Lung (tissue), 12 donors: ENCODE data around the gene STRN3. TPM values are rescaled to one million over a fixed set of nuclear protein-coding genes. Genes with fewer than 3 reads are reported as not detected.
A peak's percentile ranks its signal among the peaks of the same experiment; 100 is the strongest.

Source experiments
- ATAC-seq: fragments of 200-7000 bp; cut with Tn5 transposase; one replicate; pipeline ENCODE4 v1.9.1; 2020; ENCODE audit warnings: moderate number of reproducible peaks; ENCODE audit not compliant: insufficient read depth, low FRiP score
- DNase-seq, 3 donors: peaks; one replicate each; pipeline ENCODE4 v3.0.0-alpha.2; 2013 to 2017
- H3K27ac ChIP-seq, 2 donors: one replicate each; pipeline ENCODE4 v1.5.1; 2013; ENCODE audit warnings: mild to moderate bottlenecking in 2 of 2, moderate library complexity in 2 of 2, control low read depth in 1 of 2, inconsistent platforms in 1 of 2, low read depth in 1 of 2, low read length in 1 of 2
- H3K27me3 ChIP-seq, 3 donors: one replicate each; pipeline ENCODE4 v1.5.1; 2013; ENCODE audit warnings: low read length in 2 of 3; ENCODE audit not compliant: control insufficient read depth in 3 of 3, insufficient read depth in 3 of 3
- H3K36me3 ChIP-seq, 4 donors: one replicate each; pipeline ENCODE4 v1.5.1; 2013; ENCODE audit warnings: low read length in 4 of 4, mild to moderate bottlenecking in 1 of 4, moderate library complexity in 1 of 4; ENCODE audit not compliant: control insufficient read depth in 4 of 4, insufficient read depth in 4 of 4
- H3K4me1 ChIP-seq, 5 donors: one replicate each; pipeline ENCODE4 v1.5.1; 2013; ENCODE audit warnings: low read length in 5 of 5, mild to moderate bottlenecking in 2 of 5, moderate library complexity in 1 of 5; ENCODE audit not compliant: control insufficient read depth in 5 of 5, insufficient read depth in 5 of 5
- H3K4me3 ChIP-seq: one replicate; pipeline ENCODE4 v1.5.1; 2013; ENCODE audit warnings: mild to moderate bottlenecking, control low read depth, moderate library complexity
- H3K9ac ChIP-seq, 2 donors: one replicate each; pipeline ENCODE4 v1.5.1; 2013; ENCODE audit warnings: low read length in 2 of 2, control low read depth in 1 of 2; ENCODE audit not compliant: insufficient read depth in 1 of 2
- H3K9me3 ChIP-seq, 4 donors: one replicate each; pipeline ENCODE4 v1.5.1; 2013; ENCODE audit warnings: low read length in 3 of 4, mild to moderate bottlenecking in 1 of 4, moderate library complexity in 1 of 4; ENCODE audit not compliant: control insufficient read depth in 4 of 4, insufficient read depth in 3 of 4
- CTCF ChIP-seq: IDR thresholded peaks from 2 replicates; pipeline ENCODE4 v1.5.1; 2012; ENCODE audit warnings: mild to moderate bottlenecking; ENCODE audit errors: control extremely low read depth, extremely low read depth
- WGBS, 2 donors: extraction: QIAGEN DNeasy Blood & Tissue Kit; methylation state at CpG; one replicate each; pipeline ENCODE4 v1.1.7; 2013; 5-methylcytosine and 5-hydroxymethylcytosine counted together
- polyA plus RNA-seq, 2 donors: library from polyadenylated mRNA; stranded (reverse); fragments of 200-250 nt; gene quantifications; one replicate each; pipeline ENCODE4 v1.2.1, GENCODE V29; 2013
- total RNA-seq, 2 donors: library from RNA; depleted of rRNA in 1 of 2; stranded (reverse); fragments of >200 nt in 1 of 2; gene quantifications; one replicate each; pipeline ENCODE4 v1.2.1, GENCODE V29; 2014 to 2021
- donor health status: control.
- donor health status: control.
- donor health status: Bipolar disorder and iron deficiency.
- donor health status: healthy.
- donor health status: DM: yes; HTN: yes; CAD: no.

The STRN3 gene
- total and polyA plus RNA-seq, 4 donors, result 10.6 to 86.8 (median 19.0) TPM

- no peaks in the 10 kb centered on the region for H3K27me3 ChIP-seq
- H3K9me3 ChIP-seq, result peaks cover 0 to 7% (median 3%) of the 10 kb centered on the region in 4 donors
- no peak for ATAC-seq
- no peak for TF ChIP-seq CTCF
- peaks cover 0 to 22% (median 4%) of the 10 kb centered on the region in 5 donors for H3K4me1 ChIP-seq
- 92 to 93% methylated on average over 4 of the region's 4 CpGs for WGBS, 2 donors
- DNase-seq, result no peak
- no peak overlapping the region for H3K9ac ChIP-seq
- H3K4me3 ChIP-seq, result no peak overlapping the region
- peaks cover 2 to 9% (median 6%) of the 10 kb centered on the region in 4 donors for H3K36me3 ChIP-seq
- H3K27ac ChIP-seq, result no peak overlapping the region
Observed at GRCh38 chr14:30996892-30997659, 29.1 kb downstream of the STRN3 start.

- no peak overlapping the region for H3K9ac ChIP-seq
- H3K27ac ChIP-seq, result peak overlapping the region in 1 of 2 donors; percentile 40
- DNase-seq, result no peak
Observed at GRCh38 chr14:30995689-30996088, 30.5 kb downstream of the STRN3 start.

GRCh38 chr14:30994681-30995620 lies 31.2 kb downstream of the STRN3 start:
- 11 to 25% methylated on average over 4 of the region's 4 CpGs for WGBS, 2 donors
- no peak for ATAC-seq
- no peaks in the 10 kb centered on the region for H3K27me3 ChIP-seq
- peak in 2 of 3 donors; percentile 15 to 18 for DNase-seq
- peak overlapping the region in 1 of 2 donors; percentile 15 for H3K9ac ChIP-seq
- peak overlapping the region in 1 of 2 donors; percentile 60 for H3K27ac ChIP-seq
- peaks cover 0 to 7% (median 3%) of the 10 kb centered on the region in 4 donors for H3K9me3 ChIP-seq
- H3K36me3 ChIP-seq, result peaks cover 2 to 9% (median 4%) of the 10 kb centered on the region in 4 donors
- H3K4me1 ChIP-seq, result peaks cover 0 to 27% (median 4%) of the 10 kb centered on the region in 5 donors
- H3K4me3 ChIP-seq, result no peak overlapping the region
- no peak for TF ChIP-seq CTCF

More at GRCh38 chr14:30995689-30996088, 30.5 kb downstream of the STRN3 start:
- Histone ChIP-seq H3K9me3 (peaks cover 0 to 7% (median 3%) of the 10 kb centered on the region in 4 donors), H3K27me3 (no peaks in the 10 kb centered on the region), H3K4me1 (peaks cover 0 to 28% (median 4%) of the 10 kb centered on the region in 5 donors), H3K36me3 (peaks cover 2 to 9% (median 4%) of the 10 kb centered on the region in 4 donors), H3K4me3 (no peak overlapping the region)
- ATAC-seq, result no peak
- no peak for TF ChIP-seq CTCF
- 77 to 82% methylated on average over 3 of the region's 3 CpGs for WGBS, 2 donors
